NCI-H2227 (cell line): Measurements from ENCODE around the gene MRPS5.
"Not testable (repeated sequence)": the region's sequence is repeated elsewhere in the genome, so short reads cannot be mapped to it uniquely, and the experiment has no call there.

Source experiments
- DNase-seq: peaks from one replicate; lab custom pipeline; 2025; ENCODE audit not compliant: unreplicated experiment; lab: John Stamatoyannopoulos, UW

The MRPS5 gene

GRCh38 chr2:95121407-95122196 lies at the start of gene MRPS5:
Gene MRPS5 (minus strand): TSS chr2:95121808. CDS start chr2:95121791, 17 bp downstream.
- peak; percentile 90 for DNase-seq

- peak; percentile 45 for DNase-seq
These were observed 44.6 kb upstream of the MRPS5 start for GRCh38 chr2:95166065-95166763.

GRCh38 chr2:95165371-95166064 lies 43.9 kb upstream of the MRPS5 start, which contains the start of gene ZNF2:
Gene ZNF2 (plus strand): TSS chr2:95165809. CDS start chr2:95176227, 10,418 bp downstream.
- peak; percentile 98 for DNase-seq

GRCh38 chr2:95165030-95165370 lies 43.4 kb upstream of the MRPS5 start:
- no peak for DNase-seq

- peak; percentile 89 for DNase-seq
These were observed 38.3 kb upstream of the MRPS5 start, which contains the start of gene ZNF514 for GRCh38 chr2:95159690-95160449. Gene ZNF514 (minus strand): TSS chr2:95159848. CDS start chr2:95153253, 6,595 bp downstream.

GRCh38 chr2:95158891-95159619 lies 37.4 kb upstream of the MRPS5 start:
- DNase-seq: peak; percentile 70

- no peak for DNase-seq
These were observed 36.8 kb upstream of the MRPS5 start for GRCh38 chr2:95158441-95158840.

GRCh38 chr2:95149397-95149984 lies 27.9 kb upstream of the MRPS5 start:
- no peak for DNase-seq

- DNase-seq: no peak
These were observed 22.2 kb upstream of the MRPS5 start for GRCh38 chr2:95143838-95144237.

- no peak for DNase-seq
These were observed 17.1 kb upstream of the MRPS5 start for GRCh38 chr2:95138702-95139101.

- no peak for DNase-seq
These were observed 566 bp upstream of the MRPS5 start for GRCh38 chr2:95122197-95122551.

- DNase-seq: no peak
These were observed 558 bp downstream of the MRPS5 start for GRCh38 chr2:95121093-95121406.

GRCh38 chr2:95115418-95115817 lies 6.2 kb downstream of the MRPS5 start:
- DNase-seq: peak; percentile 73

- DNase-seq: no peak
These were observed 8.1 kb downstream of the MRPS5 start for GRCh38 chr2:95113464-95113863.

- no peak for DNase-seq
These were observed 11.2 kb downstream of the MRPS5 start for GRCh38 chr2:95110395-95110794.

GRCh38 chr2:95109260-95109659 lies 12.3 kb downstream of the MRPS5 start:
- no peak for DNase-seq

GRCh38 chr2:95106081-95106480 lies 15.5 kb downstream of the MRPS5 start:
- DNase-seq: no peak

GRCh38 chr2:95104606-95105005 lies 17.0 kb downstream of the MRPS5 start:
- DNase-seq: no peak

- DNase-seq: no peak
These were observed 21.7 kb downstream of the MRPS5 start for GRCh38 chr2:95099910-95100309.

- not testable (repeated sequence) for DNase-seq
These were observed 23.3 kb downstream of the MRPS5 start for GRCh38 chr2:95098273-95098672.
